DOHH2 (cell line): ENCODE data around the gene RAB15.
A peak's percentile ranks its signal among the peaks of the same experiment; 100 is the strongest.

Experiments used
- CTCF ChIP-seq: fragments of 200-600 bp; sonication (generic); IDR thresholded peaks from one replicate; pipeline ENCODE4 v1.5.1; 2014; ENCODE audit warnings: antibody characterized with exemption, mild to moderate bottlenecking, low read depth, low read length; ENCODE audit not compliant: poor library complexity, severe bottlenecking
- EZH2phosphoT487 ChIP-seq: fragments of 200-600 bp; sonication (generic); IDR thresholded peaks from 2 replicates; pipeline ENCODE4 v1.6.1; 2017; ENCODE audit warnings: borderline replicate concordance, mild to moderate bottlenecking, antibody characterized with exemption, low read length, moderate library complexity, mixed read lengths

- TF ChIP-seq EZH2phosphoT487 (no peak), CTCF (peak; percentile 33)
Measured at GRCh38 chr14:64963611-64964010, 8.5 kb downstream of the RAB15 start.
